ENCODE results near the gene CYTH4.

DNA sequence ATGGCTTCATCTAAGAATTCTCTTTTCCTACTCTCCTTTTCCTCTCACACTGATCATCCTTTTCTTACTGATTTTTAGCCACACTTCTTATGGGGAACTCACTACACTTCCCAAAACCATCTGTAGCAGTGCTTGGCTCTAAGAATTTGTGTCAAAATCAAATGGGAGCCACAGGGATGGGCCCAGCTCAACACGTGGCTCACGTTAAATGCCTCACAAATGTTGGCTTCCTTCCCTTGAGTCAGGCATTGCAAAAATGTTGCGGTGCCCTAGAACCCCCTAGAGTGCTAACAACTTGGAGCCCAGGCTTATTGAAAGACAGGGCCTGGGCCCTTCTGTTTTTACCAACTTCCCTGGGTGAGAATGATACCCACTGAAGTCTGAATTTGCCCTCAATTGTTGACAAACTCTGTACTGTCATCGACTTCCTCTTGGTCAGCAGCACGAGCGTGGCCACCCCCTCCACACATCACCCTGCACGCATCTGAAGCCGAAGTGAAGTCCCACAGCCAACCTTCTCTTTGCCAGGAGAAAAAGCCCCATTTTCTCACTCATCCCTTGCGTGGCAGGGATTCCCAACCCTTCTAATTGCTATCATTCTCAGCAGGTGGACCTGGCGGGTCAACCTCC, 75.3 kb downstream of the CYTH4 start:
- TF ChIP-seq, protein P1, sequence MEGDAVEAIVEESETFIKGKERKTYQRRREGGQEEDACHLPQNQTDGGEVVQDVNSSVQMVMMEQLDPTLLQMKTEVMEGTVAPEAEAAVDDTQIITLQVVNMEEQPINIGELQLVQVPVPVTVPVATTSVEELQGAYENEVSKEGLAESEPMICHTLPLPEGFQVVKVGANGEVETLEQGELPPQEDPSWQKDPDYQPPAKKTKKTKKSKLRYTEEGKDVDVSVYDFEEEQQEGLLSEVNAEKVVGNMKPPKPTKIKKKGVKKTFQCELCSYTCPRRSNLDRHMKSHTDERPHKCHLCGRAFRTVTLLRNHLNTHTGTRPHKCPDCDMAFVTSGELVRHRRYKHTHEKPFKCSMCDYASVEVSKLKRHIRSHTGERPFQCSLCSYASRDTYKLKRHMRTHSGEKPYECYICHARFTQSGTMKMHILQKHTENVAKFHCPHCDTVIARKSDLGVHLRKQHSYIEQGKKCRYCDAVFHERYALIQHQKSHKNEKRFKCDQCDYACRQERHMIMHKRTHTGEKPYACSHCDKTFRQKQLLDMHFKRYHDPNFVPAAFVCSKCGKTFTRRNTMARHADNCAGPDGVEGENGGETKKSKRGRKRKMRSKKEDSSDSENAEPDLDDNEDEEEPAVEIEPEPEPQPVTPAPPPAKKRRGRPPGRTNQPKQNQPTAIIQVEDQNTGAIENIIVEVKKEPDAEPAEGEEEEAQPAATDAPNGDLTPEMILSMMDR (IDR thresholded peaks at IDR 0.05): no peak
- TF ChIP-seq NR2C2 (CRISPR knock-in tag; IDR thresholded peaks at IDR 0.05): no peak
- TF ChIP-seq CREM (CRISPR knock-in tag; IDR thresholded peaks at IDR 0.05): no peak
- TF ChIP-seq SP1 (CRISPR knock-in tag; conservative IDR thresholded peaks at IDR 0.05): no peak
- TF ChIP-seq OVOL2 (CRISPR knock-in tag; IDR thresholded peaks at IDR 0.05; ENCODE audit: borderline replicate concordance): no peak
- TF ChIP-seq, protein P2, sequence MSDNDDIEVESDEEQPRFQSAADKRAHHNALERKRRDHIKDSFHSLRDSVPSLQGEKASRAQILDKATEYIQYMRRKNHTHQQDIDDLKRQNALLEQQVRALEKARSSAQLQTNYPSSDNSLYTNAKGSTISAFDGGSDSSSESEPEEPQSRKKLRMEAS (CRISPR knock-in tag; IDR thresholded peaks at IDR 0.05): no peak
- no peak for TF ChIP-seq RORB (CRISPR knock-in tag; IDR thresholded peaks at IDR 0.05)
- TF ChIP-seq, protein P3, sequence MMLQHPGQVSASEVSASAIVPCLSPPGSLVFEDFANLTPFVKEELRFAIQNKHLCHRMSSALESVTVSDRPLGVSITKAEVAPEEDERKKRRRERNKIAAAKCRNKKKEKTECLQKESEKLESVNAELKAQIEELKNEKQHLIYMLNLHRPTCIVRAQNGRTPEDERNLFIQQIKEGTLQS (CRISPR knock-in tag; conservative IDR thresholded peaks at IDR 0.05): no peak
- TF ChIP-seq ZBTB21 (CRISPR knock-in tag; IDR thresholded peaks at IDR 0.05; ENCODE audit: borderline replicate concordance): no peak
- TF ChIP-seq, protein P4, sequence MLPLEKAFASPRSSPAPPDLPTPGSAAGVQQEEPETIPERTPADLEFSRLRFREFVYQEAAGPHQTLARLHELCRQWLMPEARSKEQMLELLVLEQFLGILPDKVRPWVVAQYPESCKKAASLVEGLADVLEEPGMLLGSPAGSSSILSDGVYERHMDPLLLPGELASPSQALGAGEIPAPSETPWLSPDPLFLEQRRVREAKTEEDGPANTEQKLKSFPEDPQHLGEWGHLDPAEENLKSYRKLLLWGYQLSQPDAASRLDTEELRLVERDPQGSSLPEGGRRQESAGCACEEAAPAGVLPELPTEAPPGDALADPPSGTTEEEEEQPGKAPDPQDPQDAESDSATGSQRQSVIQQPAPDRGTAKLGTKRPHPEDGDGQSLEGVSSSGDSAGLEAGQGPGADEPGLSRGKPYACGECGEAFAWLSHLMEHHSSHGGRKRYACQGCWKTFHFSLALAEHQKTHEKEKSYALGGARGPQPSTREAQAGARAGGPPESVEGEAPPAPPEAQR (CRISPR knock-in tag; IDR thresholded peaks at IDR 0.05): no peak
- TF ChIP-seq, protein P5, sequence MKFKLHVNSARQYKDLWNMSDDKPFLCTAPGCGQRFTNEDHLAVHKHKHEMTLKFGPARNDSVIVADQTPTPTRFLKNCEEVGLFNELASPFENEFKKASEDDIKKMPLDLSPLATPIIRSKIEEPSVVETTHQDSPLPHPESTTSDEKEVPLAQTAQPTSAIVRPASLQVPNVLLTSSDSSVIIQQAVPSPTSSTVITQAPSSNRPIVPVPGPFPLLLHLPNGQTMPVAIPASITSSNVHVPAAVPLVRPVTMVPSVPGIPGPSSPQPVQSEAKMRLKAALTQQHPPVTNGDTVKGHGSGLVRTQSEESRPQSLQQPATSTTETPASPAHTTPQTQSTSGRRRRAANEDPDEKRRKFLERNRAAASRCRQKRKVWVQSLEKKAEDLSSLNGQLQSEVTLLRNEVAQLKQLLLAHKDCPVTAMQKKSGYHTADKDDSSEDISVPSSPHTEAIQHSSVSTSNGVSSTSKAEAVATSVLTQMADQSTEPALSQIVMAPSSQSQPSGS (CRISPR knock-in tag; IDR thresholded peaks at IDR 0.05; ENCODE audit: borderline replicate concordance, low read depth): no peak
- TF ChIP-seq ZNF263 (CRISPR knock-in tag; IDR thresholded peaks at IDR 0.05; ENCODE audit: low read depth): no peak
- no peak for TF ChIP-seq NFE2L1 (CRISPR knock-in tag; IDR thresholded peaks at IDR 0.05)
